T-helper 9 cell (primary cell): ENCODE data around the gene SMARCC2.

Source experiments
- DNase-seq: peaks from one replicate; pipeline ENCODE4 v3.0.0-alpha.2; 2020

Gene SMARCC2

GRCh38 chr12:56146492-56147460 is 42.5 kb downstream of the SMARCC2 start:
- no peak for DNase-seq

- no peak for DNase-seq
Measured at GRCh38 chr12:56145217-56145616, 44.1 kb downstream of the SMARCC2 start.

GRCh38 chr12:56143870-56144269 is 45.4 kb downstream of the SMARCC2 start:
- no peak for DNase-seq

- no peak for DNase-seq
Measured at GRCh38 chr12:56143217-56143616, 46.1 kb downstream of the SMARCC2 start.

GRCh38 chr12:56141946-56142784 is 47.1 kb downstream of the SMARCC2 start:
- no peak for DNase-seq

GRCh38 chr12:56137853-56138571 is 51.3 kb downstream of the SMARCC2 start:
- no peak for DNase-seq

- no peak for DNase-seq
Measured at GRCh38 chr12:56134897-56135296, 54.4 kb downstream of the SMARCC2 start.

- no peak for DNase-seq
Measured at GRCh38 chr12:56130876-56131275, 58.4 kb downstream of the SMARCC2 start.

GRCh38 chr12:56129942-56130495 is 59.3 kb downstream of the SMARCC2 start:
- no peak for DNase-seq

- peak; percentile 56 for DNase-seq
Measured at GRCh38 chr12:56129206-56129941, 59.9 kb downstream of the SMARCC2 start.

GRCh38 chr12:56128670-56129205 is 60.5 kb downstream of the SMARCC2 start:
- DNase-seq: no peak

- DNase-seq: peak; percentile 90
Measured at GRCh38 chr12:56127888-56128669, 61.2 kb downstream of the SMARCC2 start, which contains the start of gene ESYT1. TSS of gene ESYT1 (plus strand) at chr12:56128267. CDS start at chr12:56128320, 53 bp downstream.

- DNase-seq: no peak
Measured at GRCh38 chr12:56127485-56127887, 61.8 kb downstream of the SMARCC2 start.

GRCh38 chr12:56126732-56127239 is 62.5 kb downstream of the SMARCC2 start:
- no peak for DNase-seq

GRCh38 chr12:56124133-56124532 is 65.2 kb downstream of the SMARCC2 start:
- no peak for DNase-seq

GRCh38 chr12:56122637-56123036 is 66.6 kb downstream of the SMARCC2 start:
- no peak for DNase-seq

GRCh38 chr12:56121204-56121870 is 67.9 kb downstream of the SMARCC2 start:
- no peak for DNase-seq

GRCh38 chr12:56120158-56120846 is 69.0 kb downstream of the SMARCC2 start:
- no peak for DNase-seq

GRCh38 chr12:56119361-56119796 is 69.9 kb downstream of the SMARCC2 start:
- peak; percentile 37 for DNase-seq
